Suprapubic skin (tissue), 4 donors: Measurements from ENCODE around the gene LRRN3. TPM values are rescaled to one million over a fixed set of nuclear protein-coding genes. Genes with fewer than 3 reads are reported as not detected.

Experiments used
- DNase-seq, 2 donors: peaks; one replicate each; pipeline ENCODE4 v3.0.0-alpha.2; 2019; ENCODE audit warnings: low spot score in 2 of 2
- H3K27ac ChIP-seq: fragments of 200-600 bp; sonication (generic); one replicate; pipeline ENCODE4 v1.5.1; 2019
- H3K27me3 ChIP-seq: fragments of 200-600 bp; sonication (generic); one replicate; pipeline ENCODE4 v1.5.1; 2019
- H3K36me3 ChIP-seq: fragments of 200-600 bp; sonication (generic); one replicate; pipeline ENCODE4 v1.5.1; 2019
- H3K4me1 ChIP-seq: fragments of 200-600 bp; sonication (generic); one replicate; pipeline ENCODE4 v1.5.1; 2019
- H3K4me3 ChIP-seq: fragments of 200-600 bp; sonication (generic); one replicate; pipeline ENCODE4 v1.5.1; 2019; ENCODE audit warnings: mild to moderate bottlenecking
- H3K9me3 ChIP-seq: fragments of 200-600 bp; sonication (generic); one replicate; pipeline ENCODE4 v1.5.1; 2019
- EP300 ChIP-seq: sonication (generic); formaldehyde crosslinking; IDR thresholded peaks from one replicate; pipeline ENCODE4 v1.6.1; 2017; ENCODE audit warnings: antibody characterized with exemption
- POLR2A ChIP-seq, 2 donors: fragments of 450-650 bp; IDR thresholded peaks; one replicate each; pipeline ENCODE4 v1.6.1; 2017; ENCODE audit warnings: antibody characterized with exemption in 2 of 2, mild to moderate bottlenecking in 2 of 2, moderate library complexity in 2 of 2
- POLR2AphosphoS5 ChIP-seq, 3 donors: sonication (generic); formaldehyde crosslinking; IDR thresholded peaks; one replicate each; pipeline ENCODE4 v1.6.1; 2017; ENCODE audit warnings: antibody characterized with exemption in 3 of 3
- WGBS: methylation state at CpG from one replicate; pipeline ENCODE4 v1.1.5; 2018; 5-methylcytosine and 5-hydroxymethylcytosine counted together
- total RNA-seq, 4 donors: library from RNA; depleted of rRNA; stranded (reverse); fragments of >200 nt; gene quantifications; one replicate each; pipeline ENCODE4 v1.1.0, GENCODE V29; 2016
- TF ChIP-seq, protein P1 (sequence below), 2 donors: fragments of 200-600 bp in 1 of 2; fragments of 450-650 bp in 1 of 2; sonication (generic) in 1 of 2; IDR thresholded peaks; one replicate each; pipeline ENCODE4 v1.5.1; 2016 to 2019; ENCODE audit warnings: antibody characterized with exemption in 2 of 2, mild to moderate bottlenecking in 1 of 2, moderate library complexity in 1 of 2

The LRRN3 gene
- total RNA-seq, 4 donors from 2014 or later: 0.30 to 1.8 (median 0.51) TPM; not detected in 1

DNA sequence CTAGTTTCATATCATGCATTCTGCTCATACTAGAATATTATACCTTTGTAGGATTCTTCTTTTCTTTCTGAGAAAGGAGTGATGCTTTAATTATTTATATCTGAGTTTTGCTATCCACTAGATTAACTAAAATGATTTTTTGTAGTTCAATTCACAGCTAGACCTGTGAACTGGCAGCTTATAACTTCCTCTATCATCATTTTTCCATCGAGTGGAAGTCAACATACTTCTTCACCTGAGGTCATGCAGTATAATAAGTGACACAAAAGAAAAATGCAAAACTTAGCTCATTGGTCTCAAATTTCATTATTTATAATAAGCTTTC is 8.0 kb downstream of the LRRN3 start:
- Histone ChIP-seq H3K9me3 (no peaks in the 10 kb centered on the region), H3K27ac (no peak overlapping the region), H3K4me1 (peaks cover 2% of the 10 kb centered on the region), H3K27me3 (no peaks in the 10 kb centered on the region), H3K36me3 (no peaks in the 10 kb centered on the region), H3K4me3 (no peak overlapping the region)
- 45% methylated on average over 1 of the region's 1 CpG for WGBS
- TF ChIP-seq, protein P1, sequence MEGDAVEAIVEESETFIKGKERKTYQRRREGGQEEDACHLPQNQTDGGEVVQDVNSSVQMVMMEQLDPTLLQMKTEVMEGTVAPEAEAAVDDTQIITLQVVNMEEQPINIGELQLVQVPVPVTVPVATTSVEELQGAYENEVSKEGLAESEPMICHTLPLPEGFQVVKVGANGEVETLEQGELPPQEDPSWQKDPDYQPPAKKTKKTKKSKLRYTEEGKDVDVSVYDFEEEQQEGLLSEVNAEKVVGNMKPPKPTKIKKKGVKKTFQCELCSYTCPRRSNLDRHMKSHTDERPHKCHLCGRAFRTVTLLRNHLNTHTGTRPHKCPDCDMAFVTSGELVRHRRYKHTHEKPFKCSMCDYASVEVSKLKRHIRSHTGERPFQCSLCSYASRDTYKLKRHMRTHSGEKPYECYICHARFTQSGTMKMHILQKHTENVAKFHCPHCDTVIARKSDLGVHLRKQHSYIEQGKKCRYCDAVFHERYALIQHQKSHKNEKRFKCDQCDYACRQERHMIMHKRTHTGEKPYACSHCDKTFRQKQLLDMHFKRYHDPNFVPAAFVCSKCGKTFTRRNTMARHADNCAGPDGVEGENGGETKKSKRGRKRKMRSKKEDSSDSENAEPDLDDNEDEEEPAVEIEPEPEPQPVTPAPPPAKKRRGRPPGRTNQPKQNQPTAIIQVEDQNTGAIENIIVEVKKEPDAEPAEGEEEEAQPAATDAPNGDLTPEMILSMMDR (IDR thresholded peaks at IDR 0.05): no peak
- TF ChIP-seq EP300: no peak
- TF ChIP-seq POLR2AphosphoS5 (IDR thresholded peaks at IDR 0.05): no peak
- no peak for TF ChIP-seq POLR2A (IDR thresholded peaks at IDR 0.05)
- DNase-seq: no peak

DNA sequence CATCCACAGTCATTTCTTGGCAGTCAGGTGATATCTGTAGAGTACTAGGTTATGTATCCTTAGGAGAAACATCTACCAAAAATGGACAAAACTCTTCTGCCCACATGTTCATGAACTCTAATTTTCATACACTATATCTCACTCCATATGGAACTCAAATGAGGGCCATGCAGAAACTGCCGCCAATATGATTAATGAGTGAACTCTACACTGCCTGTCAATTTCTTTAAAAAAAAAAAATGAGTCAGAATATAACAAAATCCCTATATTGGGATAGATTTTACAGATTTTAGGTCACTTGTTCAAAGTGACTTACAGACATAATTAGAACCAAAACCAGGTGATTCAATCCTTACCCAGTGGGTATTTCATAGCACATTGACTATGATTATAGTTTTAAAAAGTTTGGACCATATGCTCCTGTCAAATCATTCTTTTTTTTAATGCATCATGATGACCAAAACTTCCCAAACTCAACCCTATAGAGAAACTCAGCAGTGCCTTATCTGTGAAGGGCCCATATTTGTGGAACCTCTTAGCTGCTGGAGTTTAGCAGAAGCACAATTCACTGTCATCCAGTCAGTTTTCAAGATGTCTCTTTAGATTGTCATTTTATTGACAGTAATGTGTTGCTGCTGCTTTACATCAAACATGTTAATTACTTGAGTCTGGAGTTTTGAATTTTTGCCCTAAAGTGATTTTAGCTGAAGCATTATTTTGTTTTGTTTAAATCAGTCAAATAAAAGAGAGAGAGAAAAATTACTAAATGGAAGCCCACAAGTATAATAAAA is 11.1 kb downstream of the LRRN3 start:
- Histone ChIP-seq H3K27ac (no peak overlapping the region), H3K9me3 (no peaks in the 10 kb centered on the region), H3K36me3 (no peaks in the 10 kb centered on the region), H3K27me3 (no peaks in the 10 kb centered on the region), H3K4me1 (peaks cover 5% of the 10 kb centered on the region), H3K4me3 (no peak overlapping the region)
- TF ChIP-seq POLR2A (IDR thresholded peaks at IDR 0.05): no peak
- no peak for TF ChIP-seq POLR2AphosphoS5 (IDR thresholded peaks at IDR 0.05)
- TF ChIP-seq, protein P1 (IDR thresholded peaks at IDR 0.05): no peak
- TF ChIP-seq EP300: no peak
- WGBS: 97% methylated on average over 1 of the region's 1 CpG
- DNase-seq: no peak

DNA sequence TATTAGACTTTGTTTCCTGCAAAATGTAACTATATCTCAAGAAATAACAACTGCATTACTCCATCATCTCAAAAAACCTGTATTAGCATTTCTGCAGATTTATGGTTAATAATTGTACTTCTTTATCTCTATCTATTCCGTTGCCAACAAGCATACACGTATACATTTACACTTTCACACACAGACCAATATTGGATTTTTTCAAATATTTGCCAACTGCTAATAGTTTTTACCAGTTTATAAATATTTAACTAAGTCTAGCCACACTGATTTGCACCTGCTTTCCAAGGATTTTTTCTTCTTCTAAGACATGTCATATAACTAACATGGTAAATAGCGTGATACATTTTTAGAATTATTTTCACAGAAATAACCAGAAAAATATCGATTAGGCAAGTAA is 12.2 kb downstream of the LRRN3 start:
- WGBS: 94% methylated on average over 4 of the region's 4 CpGs
- Histone ChIP-seq H3K36me3 (no peaks in the 10 kb centered on the region), H3K4me1 (peaks cover 16% of the 10 kb centered on the region), H3K4me3 (no peak overlapping the region), H3K27me3 (no peaks in the 10 kb centered on the region), H3K27ac (no peak overlapping the region), H3K9me3 (no peaks in the 10 kb centered on the region)
- TF ChIP-seq, protein P1 (IDR thresholded peaks at IDR 0.05): no peak
- TF ChIP-seq EP300 (no peak), POLR2A (IDR thresholded peaks at IDR 0.05) (no peak), POLR2AphosphoS5 (IDR thresholded peaks at IDR 0.05) (no peak)
- no peak for DNase-seq

DNA sequence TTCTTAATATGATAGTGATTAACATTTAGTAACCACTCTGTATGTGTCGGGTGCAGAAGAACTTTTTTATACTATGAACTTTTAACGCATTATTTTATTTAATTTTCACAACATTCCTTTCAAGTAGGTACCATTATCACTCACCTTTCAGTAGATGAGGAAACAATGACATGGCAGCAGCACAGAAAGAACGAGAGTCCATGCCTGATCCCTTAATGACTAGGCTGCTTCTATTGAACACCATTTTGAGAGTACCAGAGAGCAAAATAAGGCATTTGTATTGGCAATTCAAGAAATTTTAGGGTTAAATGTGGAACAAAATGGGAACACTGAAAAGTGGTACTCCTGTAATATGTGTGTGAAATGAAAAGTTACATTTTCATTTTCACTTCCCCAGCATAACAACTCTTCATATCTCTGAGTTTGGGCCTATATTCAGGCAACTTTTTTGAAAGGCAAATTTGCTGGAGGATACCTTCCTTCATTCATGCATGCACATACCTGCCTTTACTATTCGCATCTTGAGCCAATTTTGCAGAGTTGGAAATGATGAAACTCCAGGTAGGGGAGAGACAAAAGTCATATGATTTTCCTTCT is 12.8 kb downstream of the LRRN3 start:
- TF ChIP-seq EP300: no peak
- TF ChIP-seq POLR2AphosphoS5 (IDR thresholded peaks at IDR 0.05): no peak
- TF ChIP-seq, protein P1 (IDR thresholded peaks at IDR 0.05): no peak
- TF ChIP-seq POLR2A (IDR thresholded peaks at IDR 0.05): no peak
- no peak for DNase-seq

DNA sequence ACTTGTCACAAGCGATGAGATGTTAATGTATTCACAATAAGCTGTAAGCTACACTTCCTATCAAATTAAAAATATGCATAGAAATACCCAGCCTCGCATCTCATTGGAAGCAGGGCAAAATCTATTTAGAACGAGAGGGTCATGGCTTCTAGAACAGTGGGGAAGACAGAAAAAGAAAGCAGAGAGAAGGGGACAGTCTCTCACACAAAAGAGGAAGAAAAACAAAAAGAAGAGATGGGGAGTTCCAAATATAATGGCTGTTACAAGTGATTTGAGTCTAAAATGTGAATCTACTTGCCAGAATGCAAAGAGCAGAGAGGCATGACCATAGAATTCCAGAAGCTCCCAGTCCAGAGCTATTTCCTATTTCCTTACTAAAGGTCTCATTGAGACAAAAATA is 13.8 kb downstream of the LRRN3 start:
- no peak overlapping the region for H3K4me3 ChIP-seq
- H3K36me3 ChIP-seq: no peaks in the 10 kb centered on the region
- WGBS: 82% methylated on average over 3 of the region's 3 CpGs
- H3K9me3 ChIP-seq: no peaks in the 10 kb centered on the region
- peaks cover 18% of the 10 kb centered on the region for H3K4me1 ChIP-seq
- H3K27me3 ChIP-seq: no peaks in the 10 kb centered on the region
- no peak overlapping the region for H3K27ac ChIP-seq
- DNase-seq: no peak
- TF ChIP-seq EP300 (no peak), POLR2A (IDR thresholded peaks at IDR 0.05) (no peak), POLR2AphosphoS5 (IDR thresholded peaks at IDR 0.05) (no peak)
- TF ChIP-seq, protein P1 (IDR thresholded peaks at IDR 0.05): no peak

More for the DNA sequence above, 12.8 kb downstream of the LRRN3 start:
- no peaks in the 10 kb centered on the region for H3K9me3 ChIP-seq
- H3K27ac ChIP-seq: no peak overlapping the region
- H3K36me3 ChIP-seq: no peaks in the 10 kb centered on the region
- 84% methylated on average over 4 of the region's 4 CpGs for WGBS
- no peak overlapping the region for H3K4me3 ChIP-seq
- H3K4me1 ChIP-seq: peaks cover 18% of the 10 kb centered on the region
- H3K27me3 ChIP-seq: no peaks in the 10 kb centered on the region
